Panc1 (cell line): ENCODE measurements around the gene ABCG2.

ENCODE experiments used
- POLR2AphosphoS5 ChIP-seq: IDR thresholded peaks from 2 replicates; pipeline ENCODE4 v1.6.1; 2012; ENCODE audit warnings: mild to moderate bottlenecking, low read depth, low read length, moderate library complexity
- TF ChIP-seq, protein P1 (sequence below): fragments of 450-650 bp; IDR thresholded peaks from 2 replicates; pipeline ENCODE4 v1.5.1; 2017; ENCODE audit warnings: mild to moderate bottlenecking

DNA sequence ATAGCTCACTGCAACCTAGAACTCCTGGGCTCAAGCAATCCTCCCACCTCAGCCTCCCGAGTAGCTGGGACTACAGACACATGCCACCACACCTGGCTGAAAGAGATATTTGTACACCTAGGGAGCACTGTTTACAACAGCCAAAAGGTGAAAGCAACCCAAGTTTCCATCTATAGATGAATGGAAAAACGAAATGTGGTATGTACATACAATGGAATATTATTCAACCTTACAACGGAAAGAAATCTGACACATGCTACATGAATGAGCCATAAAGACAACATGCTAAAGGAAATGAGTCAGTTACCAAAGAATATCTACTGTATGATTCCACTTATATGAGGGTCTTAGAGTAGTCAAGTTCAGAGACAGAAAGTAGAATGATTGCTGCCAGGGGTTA is 52.2 kb downstream of the ABCG2 start:
- TF ChIP-seq, protein P1, sequence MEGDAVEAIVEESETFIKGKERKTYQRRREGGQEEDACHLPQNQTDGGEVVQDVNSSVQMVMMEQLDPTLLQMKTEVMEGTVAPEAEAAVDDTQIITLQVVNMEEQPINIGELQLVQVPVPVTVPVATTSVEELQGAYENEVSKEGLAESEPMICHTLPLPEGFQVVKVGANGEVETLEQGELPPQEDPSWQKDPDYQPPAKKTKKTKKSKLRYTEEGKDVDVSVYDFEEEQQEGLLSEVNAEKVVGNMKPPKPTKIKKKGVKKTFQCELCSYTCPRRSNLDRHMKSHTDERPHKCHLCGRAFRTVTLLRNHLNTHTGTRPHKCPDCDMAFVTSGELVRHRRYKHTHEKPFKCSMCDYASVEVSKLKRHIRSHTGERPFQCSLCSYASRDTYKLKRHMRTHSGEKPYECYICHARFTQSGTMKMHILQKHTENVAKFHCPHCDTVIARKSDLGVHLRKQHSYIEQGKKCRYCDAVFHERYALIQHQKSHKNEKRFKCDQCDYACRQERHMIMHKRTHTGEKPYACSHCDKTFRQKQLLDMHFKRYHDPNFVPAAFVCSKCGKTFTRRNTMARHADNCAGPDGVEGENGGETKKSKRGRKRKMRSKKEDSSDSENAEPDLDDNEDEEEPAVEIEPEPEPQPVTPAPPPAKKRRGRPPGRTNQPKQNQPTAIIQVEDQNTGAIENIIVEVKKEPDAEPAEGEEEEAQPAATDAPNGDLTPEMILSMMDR, result no peak
- TF ChIP-seq POLR2AphosphoS5, result no peak
